ENCODE data around the gene CNTN6. TPM values are rescaled to one million over a fixed set of nuclear protein-coding genes. Genes with fewer than 3 reads are reported as not detected.

CNTN6 gene
- total and polyA plus RNA-seq, 4 donors, result 0.01 to 0.05 TPM; not detected in 2

DNA sequence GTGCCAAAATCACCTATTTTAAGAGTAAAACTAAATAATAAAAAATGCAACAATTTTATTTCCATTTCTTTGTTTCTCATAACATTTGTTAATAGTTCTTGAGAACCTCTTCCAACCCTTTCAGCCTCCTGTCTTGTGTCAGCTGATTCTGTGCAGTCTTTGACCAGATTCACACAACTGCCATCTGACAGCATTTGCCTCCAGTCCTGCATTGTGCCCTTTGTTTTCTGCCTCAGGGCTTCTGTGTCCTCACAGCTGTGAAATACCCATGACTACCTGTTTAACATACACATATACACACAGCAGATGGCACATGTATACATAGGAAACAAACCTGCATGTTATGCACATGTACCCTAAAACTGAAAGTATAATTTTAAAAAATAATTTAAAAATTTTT lies 13.2 kb upstream of the CNTN6 start:
- no peak overlapping the region for H3K9ac ChIP-seq (ENCODE audit: low read depth in 1 of 2, low read length in 2 of 2)
- H3K27ac ChIP-seq (ENCODE audit: low read depth in 1 of 2, low read length in 2 of 2), result no peak overlapping the region
- H3K27me3 ChIP-seq (ENCODE audit: control insufficient read depth in 4 of 4, insufficient read depth in 4 of 4, low read length in 3 of 4), result no peaks in the 10 kb centered on the region
- no peak for DNase-seq (ENCODE audit: low spot score)
- H3K9me3 ChIP-seq (ENCODE audit: control insufficient read depth in 4 of 4, low read length in 3 of 4), result no peaks in the 10 kb centered on the region
- no peak for TF ChIP-seq TAF1 (conservative IDR thresholded peaks at IDR 0.05)
- TF ChIP-seq, protein P1, sequence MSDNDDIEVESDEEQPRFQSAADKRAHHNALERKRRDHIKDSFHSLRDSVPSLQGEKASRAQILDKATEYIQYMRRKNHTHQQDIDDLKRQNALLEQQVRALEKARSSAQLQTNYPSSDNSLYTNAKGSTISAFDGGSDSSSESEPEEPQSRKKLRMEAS (IDR thresholded peaks at IDR 0.05), result no peak
- TF ChIP-seq, protein P2, sequence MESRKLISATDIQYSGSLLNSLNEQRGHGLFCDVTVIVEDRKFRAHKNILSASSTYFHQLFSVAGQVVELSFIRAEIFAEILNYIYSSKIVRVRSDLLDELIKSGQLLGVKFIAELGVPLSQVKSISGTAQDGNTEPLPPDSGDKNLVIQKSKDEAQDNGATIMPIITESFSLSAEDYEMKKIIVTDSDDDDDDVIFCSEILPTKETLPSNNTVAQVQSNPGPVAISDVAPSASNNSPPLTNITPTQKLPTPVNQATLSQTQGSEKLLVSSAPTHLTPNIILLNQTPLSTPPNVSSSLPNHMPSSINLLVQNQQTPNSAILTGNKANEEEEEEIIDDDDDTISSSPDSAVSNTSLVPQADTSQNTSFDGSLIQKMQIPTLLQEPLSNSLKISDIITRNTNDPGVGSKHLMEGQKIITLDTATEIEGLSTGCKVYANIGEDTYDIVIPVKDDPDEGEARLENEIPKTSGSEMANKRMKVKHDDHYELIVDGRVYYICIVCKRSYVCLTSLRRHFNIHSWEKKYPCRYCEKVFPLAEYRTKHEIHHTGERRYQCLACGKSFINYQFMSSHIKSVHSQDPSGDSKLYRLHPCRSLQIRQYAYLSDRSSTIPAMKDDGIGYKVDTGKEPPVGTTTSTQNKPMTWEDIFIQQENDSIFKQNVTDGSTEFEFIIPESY (IDR thresholded peaks at IDR 0.05), result no peak
- no peak for TF ChIP-seq HNF4A (conservative IDR thresholded peaks at IDR 0.05)
- TF ChIP-seq FOXA2 (IDR thresholded peaks at IDR 0.05), result no peak
- no peak for TF ChIP-seq GABPA (IDR thresholded peaks at IDR 0.05 in 1 of 2, conservative IDR thresholded peaks at IDR 0.05 in 1 of 2)
- TF ChIP-seq SP1 (IDR thresholded peaks at IDR 0.05), result no peak
- TF ChIP-seq YY1 (IDR thresholded peaks at IDR 0.05), result no peak
- TF ChIP-seq EGR1 (IDR thresholded peaks at IDR 0.05; ENCODE audit: low read depth in 2 of 2), result no peak
- TF ChIP-seq RAD21 (IDR thresholded peaks at IDR 0.05), result no peak
- no peak for TF ChIP-seq JUND (IDR thresholded peaks at IDR 0.05)
- TF ChIP-seq, protein P3, sequence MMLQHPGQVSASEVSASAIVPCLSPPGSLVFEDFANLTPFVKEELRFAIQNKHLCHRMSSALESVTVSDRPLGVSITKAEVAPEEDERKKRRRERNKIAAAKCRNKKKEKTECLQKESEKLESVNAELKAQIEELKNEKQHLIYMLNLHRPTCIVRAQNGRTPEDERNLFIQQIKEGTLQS (IDR thresholded peaks at IDR 0.05), result no peak
- TF ChIP-seq, protein P4, sequence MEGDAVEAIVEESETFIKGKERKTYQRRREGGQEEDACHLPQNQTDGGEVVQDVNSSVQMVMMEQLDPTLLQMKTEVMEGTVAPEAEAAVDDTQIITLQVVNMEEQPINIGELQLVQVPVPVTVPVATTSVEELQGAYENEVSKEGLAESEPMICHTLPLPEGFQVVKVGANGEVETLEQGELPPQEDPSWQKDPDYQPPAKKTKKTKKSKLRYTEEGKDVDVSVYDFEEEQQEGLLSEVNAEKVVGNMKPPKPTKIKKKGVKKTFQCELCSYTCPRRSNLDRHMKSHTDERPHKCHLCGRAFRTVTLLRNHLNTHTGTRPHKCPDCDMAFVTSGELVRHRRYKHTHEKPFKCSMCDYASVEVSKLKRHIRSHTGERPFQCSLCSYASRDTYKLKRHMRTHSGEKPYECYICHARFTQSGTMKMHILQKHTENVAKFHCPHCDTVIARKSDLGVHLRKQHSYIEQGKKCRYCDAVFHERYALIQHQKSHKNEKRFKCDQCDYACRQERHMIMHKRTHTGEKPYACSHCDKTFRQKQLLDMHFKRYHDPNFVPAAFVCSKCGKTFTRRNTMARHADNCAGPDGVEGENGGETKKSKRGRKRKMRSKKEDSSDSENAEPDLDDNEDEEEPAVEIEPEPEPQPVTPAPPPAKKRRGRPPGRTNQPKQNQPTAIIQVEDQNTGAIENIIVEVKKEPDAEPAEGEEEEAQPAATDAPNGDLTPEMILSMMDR (IDR thresholded peaks at IDR 0.05; ENCODE audit: low read depth, low read length, missing input control), result no peak
- no peak for TF ChIP-seq HNF4G (IDR thresholded peaks at IDR 0.05)
- TF ChIP-seq RXRA (IDR thresholded peaks at IDR 0.05), result no peak
- TF ChIP-seq, protein P5, sequence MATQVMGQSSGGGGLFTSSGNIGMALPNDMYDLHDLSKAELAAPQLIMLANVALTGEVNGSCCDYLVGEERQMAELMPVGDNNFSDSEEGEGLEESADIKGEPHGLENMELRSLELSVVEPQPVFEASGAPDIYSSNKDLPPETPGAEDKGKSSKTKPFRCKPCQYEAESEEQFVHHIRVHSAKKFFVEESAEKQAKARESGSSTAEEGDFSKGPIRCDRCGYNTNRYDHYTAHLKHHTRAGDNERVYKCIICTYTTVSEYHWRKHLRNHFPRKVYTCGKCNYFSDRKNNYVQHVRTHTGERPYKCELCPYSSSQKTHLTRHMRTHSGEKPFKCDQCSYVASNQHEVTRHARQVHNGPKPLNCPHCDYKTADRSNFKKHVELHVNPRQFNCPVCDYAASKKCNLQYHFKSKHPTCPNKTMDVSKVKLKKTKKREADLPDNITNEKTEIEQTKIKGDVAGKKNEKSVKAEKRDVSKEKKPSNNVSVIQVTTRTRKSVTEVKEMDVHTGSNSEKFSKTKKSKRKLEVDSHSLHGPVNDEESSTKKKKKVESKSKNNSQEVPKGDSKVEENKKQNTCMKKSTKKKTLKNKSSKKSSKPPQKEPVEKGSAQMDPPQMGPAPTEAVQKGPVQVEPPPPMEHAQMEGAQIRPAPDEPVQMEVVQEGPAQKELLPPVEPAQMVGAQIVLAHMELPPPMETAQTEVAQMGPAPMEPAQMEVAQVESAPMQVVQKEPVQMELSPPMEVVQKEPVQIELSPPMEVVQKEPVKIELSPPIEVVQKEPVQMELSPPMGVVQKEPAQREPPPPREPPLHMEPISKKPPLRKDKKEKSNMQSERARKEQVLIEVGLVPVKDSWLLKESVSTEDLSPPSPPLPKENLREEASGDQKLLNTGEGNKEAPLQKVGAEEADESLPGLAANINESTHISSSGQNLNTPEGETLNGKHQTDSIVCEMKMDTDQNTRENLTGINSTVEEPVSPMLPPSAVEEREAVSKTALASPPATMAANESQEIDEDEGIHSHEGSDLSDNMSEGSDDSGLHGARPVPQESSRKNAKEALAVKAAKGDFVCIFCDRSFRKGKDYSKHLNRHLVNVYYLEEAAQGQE (IDR thresholded peaks at IDR 0.05), result no peak
- H3K4me3 ChIP-seq (ENCODE audit: low read depth in 1 of 3, low read length in 3 of 3), result no peak overlapping the region
- no peaks in the 10 kb centered on the region for H3K4me1 ChIP-seq (ENCODE audit: control insufficient read depth in 4 of 4, insufficient read depth in 4 of 4, low read length in 3 of 4)
- no peaks in the 10 kb centered on the region for H3K36me3 ChIP-seq (ENCODE audit: control insufficient read depth in 4 of 4, insufficient read depth in 3 of 4, low read depth in 1 of 4, low read length in 3 of 4)

DNA sequence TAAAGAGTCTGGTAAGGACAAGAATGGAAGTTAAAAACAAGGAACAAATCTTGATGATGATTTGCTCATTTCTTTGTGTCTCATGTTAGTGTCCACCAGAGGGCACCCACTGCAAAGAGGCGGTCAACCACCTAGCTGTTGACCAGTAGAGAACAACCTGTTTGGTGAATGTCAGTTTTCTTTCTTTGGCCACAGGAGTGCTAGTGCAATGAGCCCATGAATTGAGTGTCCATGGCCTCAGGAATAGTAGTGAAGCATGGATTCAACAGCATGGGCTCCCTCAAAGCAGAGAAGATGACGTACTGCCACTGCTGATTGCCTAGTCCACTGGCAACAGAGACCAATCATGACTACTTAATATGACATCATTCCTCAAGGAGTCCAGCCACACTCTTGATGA lies 10.7 kb upstream of the CNTN6 start:
- TF ChIP-seq, protein P1 (IDR thresholded peaks at IDR 0.05), result no peak
- TF ChIP-seq, protein P3 (IDR thresholded peaks at IDR 0.05), result no peak
- TF ChIP-seq RAD21 (IDR thresholded peaks at IDR 0.05), result peak; percentile 77 to 84
- TF ChIP-seq, protein P4 (IDR thresholded peaks at IDR 0.05; ENCODE audit: low read depth, low read length, missing input control), result peak; percentile 46
- no peak for TF ChIP-seq RXRA (IDR thresholded peaks at IDR 0.05)
- TF ChIP-seq, protein P5 (IDR thresholded peaks at IDR 0.05), result no peak
- no peak for TF ChIP-seq HNF4G (IDR thresholded peaks at IDR 0.05)
- no peak for TF ChIP-seq GABPA (IDR thresholded peaks at IDR 0.05 in 1 of 2, conservative IDR thresholded peaks at IDR 0.05 in 1 of 2)
- TF ChIP-seq YY1 (IDR thresholded peaks at IDR 0.05), result no peak
- TF ChIP-seq SP1 (IDR thresholded peaks at IDR 0.05), result no peak
- DNase-seq (ENCODE audit: low spot score), result no peak

More for the DNA sequence above, 10.7 kb upstream of the CNTN6 start:
- Histone ChIP-seq H3K27ac (ENCODE audit: low read depth in 1 of 2, low read length in 2 of 2) (no peak overlapping the region), H3K9me3 (ENCODE audit: control insufficient read depth in 4 of 4, low read length in 3 of 4) (no peaks in the 10 kb centered on the region), H3K27me3 (ENCODE audit: control insufficient read depth in 4 of 4, insufficient read depth in 4 of 4, low read length in 3 of 4) (no peaks in the 10 kb centered on the region), H3K4me1 (ENCODE audit: control insufficient read depth in 4 of 4, insufficient read depth in 4 of 4, low read length in 3 of 4) (no peaks in the 10 kb centered on the region), H3K36me3 (ENCODE audit: control insufficient read depth in 4 of 4, insufficient read depth in 3 of 4, low read depth in 1 of 4, low read length in 3 of 4) (no peaks in the 10 kb centered on the region), H3K9ac (ENCODE audit: low read depth in 1 of 2, low read length in 2 of 2) (no peak overlapping the region), H3K4me3 (ENCODE audit: low read depth in 1 of 3, low read length in 3 of 3) (no peak overlapping the region)
- 42% methylated on average over 2 of the region's 2 CpGs for WGBS

Measured in liver (tissue), 9 donors.